Ramos (cell line): Measurements from ENCODE around the gene DOCK9.

Experiments used
- in situ Hi-C: fragments of 300-500 bp; cut with MboI; formaldehyde crosslinking; loops from one replicate; pipeline ENCODE4 v1.14.3; 2022; ENCODE audit warnings: low sequenced_read_pairs; ENCODE audit not compliant: unreplicated experiment

The DOCK9 gene

GRCh38 chr13:98977568-98978265 lies at the start of gene DOCK9:
TSS of gene DOCK9 (minus strand) at chr13:98978064. CDS start at chr13:98977909, 155 bp downstream.
- in situ Hi-C loops = no loop called here

GRCh38 chr13:99027260-99027659 lies 49.4 kb upstream of the DOCK9 start:
- in situ Hi-C loops = no loop called here

GRCh38 chr13:99022941-99023340 lies 45.1 kb upstream of the DOCK9 start:
- in situ Hi-C loops = no loop called here

GRCh38 chr13:99018418-99019180 lies 40.7 kb upstream of the DOCK9 start:
- in situ Hi-C loops = no loop called here

- in situ Hi-C loops = no loop called here
These were observed 38.0 kb upstream of the DOCK9 start for GRCh38 chr13:99015606-99016490.

GRCh38 chr13:99014522-99014921 lies 36.7 kb upstream of the DOCK9 start:
- in situ Hi-C loops = no loop called here

GRCh38 chr13:99013951-99014350 lies 36.1 kb upstream of the DOCK9 start:
- in situ Hi-C loops = no loop called here

- in situ Hi-C loops = no loop called here
These were observed 34.7 kb upstream of the DOCK9 start for GRCh38 chr13:99012539-99012938.

GRCh38 chr13:99009987-99010551 lies 32.2 kb upstream of the DOCK9 start:
- in situ Hi-C loops = no loop called here

- in situ Hi-C loops = no loop called here
These were observed 30.7 kb upstream of the DOCK9 start for GRCh38 chr13:99008577-99008976.

GRCh38 chr13:99007414-99007986 lies 29.6 kb upstream of the DOCK9 start:
- in situ Hi-C loops = no loop called here

GRCh38 chr13:99005609-99006008 lies 27.7 kb upstream of the DOCK9 start:
- in situ Hi-C loops = no loop called here

GRCh38 chr13:99004978-99005377 lies 27.1 kb upstream of the DOCK9 start:
- in situ Hi-C loops = no loop called here

GRCh38 chr13:99003851-99004471 lies 26.1 kb upstream of the DOCK9 start:
- in situ Hi-C loops = no loop called here

- in situ Hi-C loops = no loop called here
These were observed 25.3 kb upstream of the DOCK9 start for GRCh38 chr13:99003186-99003585.

- in situ Hi-C loops = no loop called here
These were observed 24.4 kb upstream of the DOCK9 start for GRCh38 chr13:99002172-99002710.

GRCh38 chr13:99000137-99000536 lies 22.3 kb upstream of the DOCK9 start:
- in situ Hi-C loops = no loop called here

GRCh38 chr13:98999639-98999952 lies 21.7 kb upstream of the DOCK9 start:
- in situ Hi-C loops = no loop called here

- in situ Hi-C loops = no loop called here
These were observed 21.2 kb upstream of the DOCK9 start for GRCh38 chr13:98998831-98999638.
